WTC11 (cell line): ENCODE data around the gene GCK.

Experiments
- CREM ChIP-seq: sonication (generic); formaldehyde crosslinking; IDR thresholded peaks from 2 replicates; pipeline ENCODE4 v1.8.1; 2022; ENCODE audit warnings: mild to moderate bottlenecking, missing genetic modification reagents, moderate library complexity
- CTCF ChIP-seq: fragments of 200-600 bp; IDR thresholded peaks from 2 replicates; pipeline ENCODE4 v1.8.0; 2022; ENCODE audit warnings: antibody characterized with exemption
- E2F1 ChIP-seq: sonication (generic); formaldehyde crosslinking; IDR thresholded peaks from 2 replicates; pipeline ENCODE4 v1.8.0; 2022; ENCODE audit warnings: mild to moderate bottlenecking, missing genetic modification reagents
- MAX ChIP-seq: sonication (generic); formaldehyde crosslinking; IDR thresholded peaks from 2 replicates; pipeline ENCODE4 v1.8.0; 2022; ENCODE audit warnings: mild to moderate bottlenecking, missing genetic modification reagents
- NFYB ChIP-seq: sonication (generic); formaldehyde crosslinking; conservative IDR thresholded peaks from 2 replicates; pipeline ENCODE4 v1.8.0; 2022; ENCODE audit warnings: low read depth, missing genetic modification reagents
- PREB ChIP-seq: sonication (generic); formaldehyde crosslinking; IDR thresholded peaks from 2 replicates; pipeline ENCODE4 v1.8.1; 2022; ENCODE audit warnings: mild to moderate bottlenecking, missing genetic modification reagents, moderate library complexity, borderline replicate concordance
- STAT6 ChIP-seq: sonication (generic); formaldehyde crosslinking; conservative IDR thresholded peaks from 2 replicates; pipeline ENCODE4 v1.8.1; 2023; ENCODE audit warnings: mild to moderate bottlenecking, low read depth, missing genetic modification reagents, moderate library complexity
- USF2 ChIP-seq: sonication (generic); formaldehyde crosslinking; IDR thresholded peaks from 2 replicates; pipeline ENCODE4 v1.8.1; 2023; ENCODE audit warnings: mild to moderate bottlenecking, missing genetic modification reagents, moderate library complexity
- ZNF512 ChIP-seq: sonication (generic); formaldehyde crosslinking; IDR thresholded peaks from 2 replicates; pipeline ENCODE4 v1.8.1; 2022; ENCODE audit warnings: missing genetic modification reagents, borderline replicate concordance

GRCh38 chr7:44110719-44111635 is 78.3 kb downstream of the GCK start:
- TF ChIP-seq E2F1 (CRISPR knock-in tag) (no peak), STAT6 (no peak), CTCF (no peak), MAX (CRISPR knock-in tag) (no peak), ZNF512 (CRISPR knock-in tag) (no peak), USF2 (no peak), PREB (CRISPR knock-in tag) (no peak), NFYB (CRISPR knock-in tag) (no peak), CREM (CRISPR knock-in tag) (no peak)
